Parathyroid adenoma (tissue), 2 donors: ENCODE results near the gene PNMA8B.

Experiments
- H2AFZ ChIP-seq: fragments of 300-600 bp; sonication (generic); one replicate; pipeline ENCODE4 v1.7.0; 2017; ENCODE audit warnings: antibody characterized with exemption, mild to moderate bottlenecking
- H3K27ac ChIP-seq: fragments of 300-600 bp; sonication (generic); one replicate; pipeline ENCODE4 v1.7.0; 2017
- H3K27me3 ChIP-seq: fragments of 300-600 bp; sonication (generic); one replicate; pipeline ENCODE4 v1.7.0; 2017; ENCODE audit warnings: low read length; ENCODE audit not compliant: control insufficient read depth, insufficient read depth
- H3K36me3 ChIP-seq: fragments of 300-600 bp; sonication (generic); one replicate; pipeline ENCODE4 v1.7.0; 2017; ENCODE audit warnings: low read length; ENCODE audit not compliant: control insufficient read depth, insufficient read depth
- H3K4me1 ChIP-seq: fragments of 300-600 bp; sonication (generic); one replicate; pipeline ENCODE4 v1.7.0; 2017; ENCODE audit warnings: control low read depth
- H3K4me2 ChIP-seq: fragments of 300-600 bp; sonication (generic); one replicate; pipeline ENCODE4 v1.7.0; 2017; ENCODE audit warnings: low read length
- H3K4me3 ChIP-seq: fragments of 300-600 bp; sonication (generic); one replicate; pipeline ENCODE4 v1.7.0; 2017; ENCODE audit warnings: low read depth, low read length
- H3K79me2 ChIP-seq: fragments of 300-600 bp; sonication (generic); one replicate; pipeline ENCODE4 v1.7.0; 2017; ENCODE audit warnings: control low read depth
- H3K9ac ChIP-seq: fragments of 300-600 bp; sonication (generic); one replicate; pipeline ENCODE4 v1.7.0; 2017; ENCODE audit warnings: mild to moderate bottlenecking
- H3K9me3 ChIP-seq: fragments of 300-600 bp; sonication (generic); one replicate; pipeline ENCODE4 v1.7.0; 2017; ENCODE audit warnings: low read length; ENCODE audit not compliant: control insufficient read depth
- CTCF ChIP-seq: fragments of 300-600 bp; sonication (generic); IDR thresholded peaks from one replicate; pipeline ENCODE4 v1.7.0; 2017; ENCODE audit warnings: antibody characterized with exemption, mild to moderate bottlenecking
- donor health status: primary hyperparathyroidism.

Gene PNMA8B

GRCh38 chr19:46450737-46451136, 44.9 kb downstream of the PNMA8B start:
- H3K9ac ChIP-seq: no peak overlapping the region

GRCh38 chr19:46449228-46449627, 46.4 kb downstream of the PNMA8B start:
- Histone ChIP-seq H3K79me2 (no peaks in the 10 kb centered on the region), H3K27me3 (no peaks in the 10 kb centered on the region), H3K4me2 (no peak overlapping the region), H3K36me3 (no peaks in the 10 kb centered on the region), H3K9ac (no peak overlapping the region), H3K9me3 (no peaks in the 10 kb centered on the region), H3K4me3 (no peak overlapping the region), H3K27ac (no peak overlapping the region), H2AFZ (no peak overlapping the region), H3K4me1 (no peaks in the 10 kb centered on the region)
- TF ChIP-seq CTCF: no peak

More at GRCh38 chr19:46450737-46451136, 44.9 kb downstream of the PNMA8B start:
- no peak for TF ChIP-seq CTCF
- Histone ChIP-seq H3K9me3 (no peaks in the 10 kb centered on the region), H3K27me3 (no peaks in the 10 kb centered on the region), H3K4me3 (no peak overlapping the region), H3K4me2 (no peak overlapping the region), H3K36me3 (no peaks in the 10 kb centered on the region), H3K27ac (no peak overlapping the region), H3K79me2 (no peaks in the 10 kb centered on the region), H2AFZ (no peak overlapping the region), H3K4me1 (no peaks in the 10 kb centered on the region)

- Histone ChIP-seq H3K4me2 (no peak overlapping the region), H3K36me3 (no peaks in the 10 kb centered on the region), H3K9me3 (no peaks in the 10 kb centered on the region), H3K79me2 (no peaks in the 10 kb centered on the region), H3K4me1 (no peaks in the 10 kb centered on the region), H3K27ac (no peak overlapping the region), H3K4me3 (no peak overlapping the region), H3K9ac (no peak overlapping the region), H3K27me3 (no peaks in the 10 kb centered on the region), H2AFZ (no peak overlapping the region)
- no peak for TF ChIP-seq CTCF
Observed at GRCh38 chr19:46448601-46449000, 47.1 kb downstream of the PNMA8B start.

DNA sequence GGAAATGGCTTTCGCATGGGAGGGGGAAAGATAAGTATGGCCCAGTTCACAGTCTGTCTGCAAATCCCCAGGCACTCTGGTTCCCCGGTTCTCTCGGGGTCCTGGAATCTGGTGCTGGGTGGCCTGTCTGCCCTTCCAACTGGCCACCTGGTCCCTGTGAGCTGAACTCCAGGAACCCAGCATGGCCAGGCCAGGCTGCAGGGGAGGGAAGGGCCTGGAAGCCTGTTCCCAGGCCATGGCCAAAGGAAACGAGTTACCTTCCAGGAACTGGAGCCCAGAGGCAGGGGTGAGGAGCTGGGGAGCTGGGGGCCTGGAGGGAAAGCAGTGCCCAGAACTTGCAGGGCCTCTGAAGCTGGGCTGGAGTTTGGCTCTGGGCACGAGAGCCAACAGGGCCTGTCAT, 47.8 kb downstream of the PNMA8B start:
- Histone ChIP-seq H3K9me3 (no peaks in the 10 kb centered on the region), H3K4me1 (no peaks in the 10 kb centered on the region), H2AFZ (no peak overlapping the region), H3K27ac (no peak overlapping the region), H3K4me3 (no peak overlapping the region), H3K79me2 (no peaks in the 10 kb centered on the region), H3K4me2 (no peak overlapping the region), H3K27me3 (no peaks in the 10 kb centered on the region), H3K9ac (no peak overlapping the region), H3K36me3 (no peaks in the 10 kb centered on the region)
- TF ChIP-seq CTCF: no peak

GRCh38 chr19:46447006-46447405, 48.7 kb downstream of the PNMA8B start:
- Histone ChIP-seq H2AFZ (no peak overlapping the region), H3K4me2 (no peak overlapping the region), H3K36me3 (no peaks in the 10 kb centered on the region), H3K9ac (no peak overlapping the region), H3K27ac (no peak overlapping the region), H3K27me3 (no peaks in the 10 kb centered on the region), H3K9me3 (no peaks in the 10 kb centered on the region), H3K4me3 (no peak overlapping the region), H3K4me1 (no peaks in the 10 kb centered on the region), H3K79me2 (no peaks in the 10 kb centered on the region)
- no peak for TF ChIP-seq CTCF
